RWPE2 (cell line): Measurements from ENCODE around the gene KRTDAP.

Source experiments
- ATAC-seq: fragments of 200-7000 bp; cut with Tn5 transposase; 3 replicates; pipeline ENCODE4 v1.9.1; 2021; ENCODE audit warnings: low read depth
- DNase-seq: peaks from one replicate; pipeline ENCODE4 v3.0.0-alpha.2; 2020; ENCODE audit warnings: low spot score
- H3K27ac ChIP-seq: fragments of 450-650 bp; 2 replicates; pipeline ENCODE4 v1.5.1; 2017; ENCODE audit warnings: mild to moderate bottlenecking; ENCODE audit not compliant: poor library complexity, severe bottlenecking
- H3K27me3 ChIP-seq: fragments of 250-450 bp; sonication (Bioruptor Pico); 2 replicates; pipeline ENCODE4 v1.5.1; 2021; ENCODE audit warnings: mild to moderate bottlenecking, moderate library complexity; ENCODE audit not compliant: insufficient read depth, poor library complexity, severe bottlenecking
- H3K36me3 ChIP-seq: fragments of 250-450 bp; sonication (Bioruptor Pico); 2 replicates; pipeline ENCODE4 v1.5.1; 2020; ENCODE audit warnings: low read depth, mild to moderate bottlenecking, moderate library complexity
- H3K4me1 ChIP-seq: fragments of 250-450 bp; sonication (Bioruptor Pico); 2 replicates; pipeline ENCODE4 v1.5.1; 2021; ENCODE audit warnings: mild to moderate bottlenecking, moderate library complexity; ENCODE audit not compliant: insufficient read depth, poor library complexity, severe bottlenecking
- H3K4me3 ChIP-seq: fragments of 250-450 bp; sonication (Bioruptor Pico); 2 replicates; pipeline ENCODE4 v1.5.1; 2021; ENCODE audit warnings: mild to moderate bottlenecking, moderate library complexity; ENCODE audit not compliant: severe bottlenecking
- H3K9me3 ChIP-seq: fragments of 250-450 bp; sonication (Bioruptor Pico); 2 replicates; pipeline ENCODE4 v1.5.1; 2021; ENCODE audit warnings: mild to moderate bottlenecking, moderate library complexity; ENCODE audit not compliant: severe bottlenecking
- TF ChIP-seq, protein P1 (sequence below): fragments of 450-650 bp; IDR thresholded peaks from one replicate; pipeline ENCODE4 v1.5.1; 2017; ENCODE audit warnings: mild to moderate bottlenecking, moderate library complexity; ENCODE audit not compliant: poor library complexity, severe bottlenecking

Gene KRTDAP

DNA sequence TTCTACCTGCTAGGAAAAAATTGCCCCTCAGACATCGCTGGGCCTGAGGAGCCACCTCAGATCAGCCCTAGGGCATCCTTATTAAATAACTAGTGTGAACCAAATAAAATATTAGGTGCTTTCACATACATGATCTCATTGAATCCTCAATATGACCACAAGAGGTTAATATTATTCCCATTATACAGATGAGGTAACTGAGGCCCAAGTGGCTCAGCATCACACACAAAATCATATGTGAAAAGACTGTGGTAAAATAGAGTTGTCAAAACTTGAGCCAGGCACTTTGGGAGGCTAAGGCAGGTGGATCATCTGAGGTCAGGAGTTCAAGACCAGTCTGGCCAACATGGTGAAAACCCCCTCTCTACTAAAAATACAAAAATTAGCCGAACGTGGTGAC, 26.0 kb upstream of the KRTDAP start:
- Histone ChIP-seq H3K27me3 (no peaks in the 10 kb centered on the region), H3K36me3 (no peaks in the 10 kb centered on the region), H3K4me1 (peaks cover 7% of the 10 kb centered on the region), H3K9me3 (no peaks in the 10 kb centered on the region), H3K4me3 (no peak overlapping the region), H3K27ac (no peak overlapping the region)
- TF ChIP-seq, protein P1, sequence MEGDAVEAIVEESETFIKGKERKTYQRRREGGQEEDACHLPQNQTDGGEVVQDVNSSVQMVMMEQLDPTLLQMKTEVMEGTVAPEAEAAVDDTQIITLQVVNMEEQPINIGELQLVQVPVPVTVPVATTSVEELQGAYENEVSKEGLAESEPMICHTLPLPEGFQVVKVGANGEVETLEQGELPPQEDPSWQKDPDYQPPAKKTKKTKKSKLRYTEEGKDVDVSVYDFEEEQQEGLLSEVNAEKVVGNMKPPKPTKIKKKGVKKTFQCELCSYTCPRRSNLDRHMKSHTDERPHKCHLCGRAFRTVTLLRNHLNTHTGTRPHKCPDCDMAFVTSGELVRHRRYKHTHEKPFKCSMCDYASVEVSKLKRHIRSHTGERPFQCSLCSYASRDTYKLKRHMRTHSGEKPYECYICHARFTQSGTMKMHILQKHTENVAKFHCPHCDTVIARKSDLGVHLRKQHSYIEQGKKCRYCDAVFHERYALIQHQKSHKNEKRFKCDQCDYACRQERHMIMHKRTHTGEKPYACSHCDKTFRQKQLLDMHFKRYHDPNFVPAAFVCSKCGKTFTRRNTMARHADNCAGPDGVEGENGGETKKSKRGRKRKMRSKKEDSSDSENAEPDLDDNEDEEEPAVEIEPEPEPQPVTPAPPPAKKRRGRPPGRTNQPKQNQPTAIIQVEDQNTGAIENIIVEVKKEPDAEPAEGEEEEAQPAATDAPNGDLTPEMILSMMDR = no peak
- ATAC-seq (no peak), DNase-seq (no peak)

DNA sequence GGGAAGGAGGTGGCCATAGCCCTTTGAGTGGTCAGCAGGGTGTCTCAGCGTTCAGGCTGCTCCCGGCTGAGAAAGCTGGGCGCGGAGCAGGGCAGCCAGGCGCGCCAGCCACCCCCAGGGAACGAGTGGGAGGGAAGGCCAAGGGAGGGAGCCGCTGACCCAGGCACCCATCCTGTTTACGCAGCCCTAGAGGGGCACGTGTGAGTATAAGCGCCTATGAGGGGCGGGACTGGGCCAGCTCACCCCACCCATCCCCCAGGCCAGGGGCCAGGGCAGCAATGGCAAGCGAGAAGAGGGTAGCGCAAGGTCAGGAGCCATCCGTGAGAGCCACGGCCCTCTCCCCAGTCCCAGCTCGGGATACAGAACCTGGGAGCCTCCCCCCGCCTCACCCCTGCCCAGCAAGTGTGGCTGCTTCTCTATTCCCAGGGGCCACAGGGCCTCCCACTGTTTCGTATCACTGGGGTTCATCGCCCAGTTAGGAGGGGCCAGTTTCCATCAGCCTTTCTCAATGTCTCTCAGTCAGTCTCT, 24.1 kb upstream of the KRTDAP start:
- peaks cover 7% of the 10 kb centered on the region for H3K4me1 ChIP-seq
- ATAC-seq (no peak), DNase-seq (no peak)
- H3K4me3 ChIP-seq = no peak overlapping the region
- H3K36me3 ChIP-seq = no peaks in the 10 kb centered on the region; the same call in 1 of the 2 replicates
- H3K27me3 ChIP-seq = no peaks in the 10 kb centered on the region
- no peak overlapping the region for H3K27ac ChIP-seq
- no peaks in the 10 kb centered on the region for H3K9me3 ChIP-seq
- TF ChIP-seq, protein P1 = no peak

DNA sequence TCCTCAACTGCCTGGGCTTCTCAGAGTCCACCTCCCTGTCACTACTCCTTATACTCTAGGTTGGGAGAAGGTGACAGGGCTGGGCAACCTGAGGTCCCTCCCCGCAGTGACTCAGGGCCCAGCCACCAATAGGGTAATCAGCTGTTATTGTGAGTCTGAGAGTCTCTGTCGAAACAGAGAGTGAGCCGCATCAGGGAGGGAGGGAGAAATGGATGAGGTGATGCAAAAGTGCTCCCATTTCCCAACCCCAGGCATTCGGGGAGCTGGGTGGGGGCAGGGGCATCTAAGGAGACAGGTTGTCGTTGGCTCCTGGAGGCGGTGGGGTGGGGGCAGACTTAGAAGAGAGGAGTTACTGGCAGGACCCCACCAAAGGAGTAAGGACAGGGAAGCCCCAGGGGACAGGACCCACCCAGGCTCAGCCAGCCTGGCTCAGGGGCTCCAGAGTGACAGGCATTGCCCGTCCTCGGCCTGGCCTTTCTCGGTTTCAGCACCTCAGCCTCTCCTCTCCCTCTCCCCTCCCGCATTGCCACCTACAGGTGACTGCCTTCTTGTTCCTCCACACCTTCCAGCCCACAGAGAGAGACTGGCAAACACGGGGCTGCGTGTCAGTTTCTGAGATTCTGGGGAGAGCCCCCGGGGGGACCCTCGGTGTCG, 23.5 kb upstream of the KRTDAP start, which contains the start of gene DMKN:
DMKN (minus strand) TSS at position 22 of the 654 bp plus-strand sequence. CDS start 174 bp downstream, outside the sequence.
- no peak within 1 kb of the TSS for H3K4me3 ChIP-seq
- H3K36me3 ChIP-seq = peaks cover 3% of the 10 kb centered on the region
- H3K27ac ChIP-seq = no peak within 1 kb of the TSS
- TF ChIP-seq, protein P1 = peak; percentile 20
- no peaks in the 10 kb centered on the region for H3K9me3 ChIP-seq
- DNase-seq (no peak), ATAC-seq (peak; percentile 34)
- peaks cover 11% of the 10 kb centered on the region for H3K4me1 ChIP-seq
- no peaks in the 10 kb centered on the region for H3K27me3 ChIP-seq

GRCh38 chr19:35512831-35513627, 22.8 kb upstream of the KRTDAP start:
- H3K27ac ChIP-seq = no peak overlapping the region
- no peak overlapping the region for H3K4me3 ChIP-seq
- no peaks in the 10 kb centered on the region for H3K9me3 ChIP-seq
- DNase-seq (no peak), ATAC-seq (no peak)
- H3K27me3 ChIP-seq = no peaks in the 10 kb centered on the region
- H3K4me1 ChIP-seq = peaks cover 9% of the 10 kb centered on the region
- TF ChIP-seq, protein P1 = no peak
- peaks cover 10% of the 10 kb centered on the region for H3K36me3 ChIP-seq

DNA sequence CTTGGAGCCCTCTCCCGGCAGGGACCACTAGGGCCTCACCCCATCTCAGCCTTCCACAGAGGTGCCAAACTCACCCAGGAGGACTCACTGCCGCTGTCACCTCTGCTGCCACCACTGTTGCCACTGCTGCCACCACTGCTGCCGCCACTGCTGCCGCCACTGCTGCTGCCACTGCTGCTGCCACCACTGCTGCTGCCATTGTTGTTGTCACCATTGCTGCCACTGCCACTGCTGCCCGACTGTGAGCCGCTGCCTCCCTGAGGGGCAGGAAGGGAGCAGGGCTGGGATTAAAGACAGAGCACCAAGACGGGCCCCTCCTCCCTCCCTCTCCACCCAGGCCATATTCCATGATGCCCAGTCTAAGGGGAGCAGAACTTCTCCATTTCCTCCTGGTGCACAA, 21.1 kb upstream of the KRTDAP start:
- H3K4me3 ChIP-seq = no peak overlapping the region
- H3K4me1 ChIP-seq = peaks cover 9% of the 10 kb centered on the region
- H3K27me3 ChIP-seq = no peaks in the 10 kb centered on the region
- peaks cover 27% of the 10 kb centered on the region for H3K36me3 ChIP-seq
- TF ChIP-seq, protein P1 = no peak
- no peak overlapping the region for H3K27ac ChIP-seq
- no peak for ATAC-seq
- H3K9me3 ChIP-seq = no peaks in the 10 kb centered on the region
- DNase-seq = no peak
